Ishikawa (cell line): ENCODE results near the gene PBX2.

Experiments
- CEBPB ChIP-seq: IDR thresholded peaks from 2 replicates; pipeline ENCODE4 v1.6.1; 2012
- CREB1 ChIP-seq: IDR thresholded peaks from 2 replicates; pipeline ENCODE4 v1.6.1; 2012; ENCODE audit warnings: low read depth
- EGR1 ChIP-seq: IDR thresholded peaks from 2 replicates; pipeline ENCODE4 v1.6.1; 2012
- EP300 ChIP-seq: IDR thresholded peaks from 2 replicates; pipeline ENCODE4 v1.6.1; 2012; ENCODE audit warnings: borderline replicate concordance
- FOXM1 ChIP-seq: IDR thresholded peaks from 2 replicates; pipeline ENCODE4 v1.6.1; 2012; ENCODE audit warnings: low read depth, borderline replicate concordance
- MAX ChIP-seq: IDR thresholded peaks from 2 replicates; pipeline ENCODE4 v1.6.1; 2012
- NFIC ChIP-seq: IDR thresholded peaks from 2 replicates; pipeline ENCODE4 v1.6.1; 2012
- RAD21 ChIP-seq: IDR thresholded peaks from 2 replicates; pipeline ENCODE4 v1.6.1; 2012; ENCODE audit warnings: low read depth
- REST ChIP-seq: IDR thresholded peaks from 2 replicates; pipeline ENCODE4 v1.6.1; 2012; ENCODE audit warnings: low read depth, mild to moderate bottlenecking
- TAF1 ChIP-seq: IDR thresholded peaks from 2 replicates; pipeline ENCODE4 v1.6.1; 2012; ENCODE audit warnings: low read depth, mild to moderate bottlenecking
- TCF12 ChIP-seq: IDR thresholded peaks from 2 replicates; pipeline ENCODE4 v1.6.1; 2012; ENCODE audit warnings: low read depth
- TEAD4 ChIP-seq: IDR thresholded peaks from 2 replicates; pipeline ENCODE4 v1.6.1; 2012
- USF1 ChIP-seq: IDR thresholded peaks from 2 replicates; pipeline ENCODE4 v1.6.1; 2012
- YY1 ChIP-seq: IDR thresholded peaks from 2 replicates; pipeline ENCODE4 v1.6.1; 2012; ENCODE audit warnings: low read depth
- ZBTB7A ChIP-seq: IDR thresholded peaks from 2 replicates; pipeline ENCODE4 v1.6.1; 2012; ENCODE audit warnings: low read depth

The PBX2 gene

GRCh38 chr6:32147401-32148132, 42.4 kb downstream of the PBX2 start:
- no peak for TF ChIP-seq EGR1
- no peak for TF ChIP-seq CREB1
- TF ChIP-seq FOXM1, result no peak
- no peak for TF ChIP-seq YY1
- TF ChIP-seq USF1, result no peak
- TF ChIP-seq TEAD4, result no peak

DNA sequence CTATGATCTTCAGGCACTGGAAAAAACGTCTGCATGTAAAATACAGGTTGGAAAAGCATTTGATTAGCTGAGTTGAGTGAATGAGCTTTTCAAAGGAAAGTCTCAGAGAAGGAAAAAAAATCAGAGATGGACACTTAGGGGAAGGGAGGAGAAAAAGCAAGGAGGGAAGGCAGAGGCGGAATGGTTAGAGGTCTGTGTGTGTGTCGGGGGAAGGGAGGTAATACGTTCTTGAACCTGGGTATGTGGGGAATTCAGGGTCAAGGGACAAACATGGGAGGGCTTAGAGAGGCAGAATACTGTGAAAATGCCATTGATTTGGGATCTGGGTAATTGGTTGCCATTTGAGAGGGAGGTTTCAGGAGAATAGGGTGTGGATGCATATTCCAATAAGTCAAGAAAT, 43.3 kb downstream of the PBX2 start:
- TF ChIP-seq MAX (no peak), CEBPB (no peak), TAF1 (no peak), EGR1 (no peak)

GRCh38 chr6:32146287-32146686, 43.7 kb downstream of the PBX2 start:
- no peak for TF ChIP-seq EP300
- TF ChIP-seq USF1, result no peak
- no peak for TF ChIP-seq REST
- TF ChIP-seq CEBPB, result no peak
- no peak for TF ChIP-seq MAX
- TF ChIP-seq TEAD4, result no peak
- no peak for TF ChIP-seq ZBTB7A
- no peak for TF ChIP-seq CREB1
- no peak for TF ChIP-seq FOXM1
- TF ChIP-seq TAF1, result no peak
- TF ChIP-seq NFIC, result no peak
- no peak for TF ChIP-seq EGR1

GRCh38 chr6:32140420-32141046, 49.5 kb downstream of the PBX2 start:
- TF ChIP-seq USF1 (no peak), EP300 (no peak), EGR1 (no peak), MAX (no peak), TCF12 (no peak), NFIC (no peak), TAF1 (no peak), RAD21 (no peak), TEAD4 (no peak), YY1 (no peak), CEBPB (no peak), ZBTB7A (no peak), REST (no peak), CREB1 (no peak), FOXM1 (no peak)

DNA sequence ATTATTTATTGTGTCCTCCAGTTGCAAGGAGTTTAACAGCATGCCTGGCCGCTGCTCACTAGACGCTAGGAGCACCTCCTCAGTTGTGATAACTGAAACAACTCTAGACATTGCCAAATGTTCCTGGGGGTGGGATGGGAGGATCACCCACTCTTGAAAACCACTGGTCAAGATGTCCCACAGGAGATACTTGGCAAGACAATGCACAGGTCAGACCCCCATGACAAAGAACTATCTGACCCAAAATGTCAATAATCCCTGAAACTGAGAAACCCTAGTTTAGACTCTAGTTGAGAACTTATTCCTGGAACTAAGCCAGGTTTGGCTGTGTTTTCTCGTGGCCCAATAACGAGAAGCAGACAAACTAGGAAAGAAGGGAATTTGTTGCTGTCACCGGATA, 50.4 kb downstream of the PBX2 start:
- TF ChIP-seq TCF12 (no peak), USF1 (no peak), RAD21 (no peak), EP300 (no peak), TAF1 (no peak)
